Measurements from ENCODE around the gene PCNX2. TPM values are rescaled to one million over a fixed set of nuclear protein-coding genes. Genes with fewer than 3 reads are reported as not detected.

The PCNX2 gene
- total RNA-seq, 2 experiments from 2014 or later: 46.4 to 49.4 TPM

- no peak for ATAC-seq (ENCODE audit: poor library complexity)
- intact Hi-C loops (cut with DNase I, micrococcal nuclease): no loop called here
- Histone ChIP-seq H3K27me3 (ENCODE audit: control insufficient read depth in 1 of 2, insufficient read depth in 2 of 2, low read length in 2 of 2) (peaks cover 6 to 8% of the 10 kb centered on the region in 2 experiments), H3K27ac (ENCODE audit: low read depth in 1 of 2, low read length in 2 of 2) (no peak overlapping the region), H3K9me3 (ENCODE audit: control insufficient read depth in 1 of 2, insufficient read depth in 1 of 2, low read length in 2 of 2) (no peaks in the 10 kb centered on the region), H3K4me1 (ENCODE audit: insufficient read depth, low read length) (no peaks in the 10 kb centered on the region), H3K36me3 (ENCODE audit: insufficient read depth, low read length) (no peaks in the 10 kb centered on the region), H3K4me3 (ENCODE audit: low read length) (no peak overlapping the region)
- no peaks in the 10 kb centered on the region for H3K36me3 Mint-ChIP-seq (ENCODE audit: low read depth)
- POLR2A ChIA-PET: no interaction called here
- no peak overlapping the region for H3K4me3 Mint-ChIP-seq
- no peak for TF ChIP-seq CTCF (IDR thresholded peaks at IDR 0.05)
- no peaks in the 10 kb centered on the region for H3K9me3 Mint-ChIP-seq
- H3K27ac Mint-ChIP-seq: no peak overlapping the region
- no peaks in the 10 kb centered on the region for H3K4me1 Mint-ChIP-seq (ENCODE audit: low read depth)
- no peak for DNase-seq
- peaks cover 69% of the 10 kb centered on the region for H3K27me3 Mint-ChIP-seq
- CTCF ChIA-PET: no interaction called here
These were observed 45.5 kb upstream of the PCNX2 start for GRCh38 chr1:233340966-233341516.

- ChIA-PET CTCF (no interaction called here), POLR2A (no interaction called here)
- Histone ChIP-seq H3K9me3 (ENCODE audit: control insufficient read depth in 1 of 2, insufficient read depth in 1 of 2, low read length in 2 of 2) (no peaks in the 10 kb centered on the region), H3K4me1 (ENCODE audit: insufficient read depth, low read length) (no peaks in the 10 kb centered on the region), H3K4me3 (ENCODE audit: low read length) (no peak overlapping the region), H3K36me3 (ENCODE audit: insufficient read depth, low read length) (no peaks in the 10 kb centered on the region), H3K27me3 (ENCODE audit: control insufficient read depth in 1 of 2, insufficient read depth in 2 of 2, low read length in 2 of 2) (peaks cover 8 to 13% of the 10 kb centered on the region in 2 experiments), H3K27ac (ENCODE audit: low read depth in 1 of 2, low read length in 2 of 2) (no peak overlapping the region)
- Mint-ChIP-seq H3K4me1 (ENCODE audit: low read depth) (no peaks in the 10 kb centered on the region), H3K4me3 (no peak overlapping the region), H3K9me3 (no peaks in the 10 kb centered on the region), H3K36me3 (ENCODE audit: low read depth) (no peaks in the 10 kb centered on the region), H3K27ac (no peak overlapping the region), H3K27me3 (peaks cover 69% of the 10 kb centered on the region)
- TF ChIP-seq CTCF (IDR thresholded peaks at IDR 0.05): no peak
- ATAC-seq (ENCODE audit: poor library complexity) (no peak), DNase-seq (no peak)
- intact Hi-C loops (cut with DNase I, micrococcal nuclease): no loop called here
These were observed 44.6 kb upstream of the PCNX2 start for GRCh38 chr1:233340031-233340555.

- Histone ChIP-seq H3K9me3 (ENCODE audit: control insufficient read depth in 1 of 2, insufficient read depth in 1 of 2, low read length in 2 of 2) (no peaks in the 10 kb centered on the region), H3K36me3 (ENCODE audit: insufficient read depth, low read length) (no peaks in the 10 kb centered on the region), H3K27ac (ENCODE audit: low read depth in 1 of 2, low read length in 2 of 2) (no peak overlapping the region), H3K27me3 (ENCODE audit: control insufficient read depth in 1 of 2, insufficient read depth in 2 of 2, low read length in 2 of 2) (peaks cover 8 to 15% of the 10 kb centered on the region in 2 experiments), H3K4me3 (ENCODE audit: low read length) (no peak overlapping the region), H3K4me1 (ENCODE audit: insufficient read depth, low read length) (no peaks in the 10 kb centered on the region)
- peaks cover 65% of the 10 kb centered on the region for H3K27me3 Mint-ChIP-seq
- ATAC-seq (ENCODE audit: poor library complexity): no peak
- H3K4me1 Mint-ChIP-seq (ENCODE audit: low read depth): no peaks in the 10 kb centered on the region
- POLR2A ChIA-PET: interaction anchor here (1.2 kb wide), 1 partner anchor 278 kb away, joined by 3 read pairs; no protein-coding TSS in a partner anchor
- no peaks in the 10 kb centered on the region for H3K9me3 Mint-ChIP-seq
- no peak overlapping the region for H3K4me3 Mint-ChIP-seq
- no peak overlapping the region for H3K27ac Mint-ChIP-seq
- no peak for DNase-seq
- no peaks in the 10 kb centered on the region for H3K36me3 Mint-ChIP-seq (ENCODE audit: low read depth)
- CTCF ChIA-PET: no interaction called here
- intact Hi-C loops (cut with DNase I, micrococcal nuclease): no loop called here
- no peak for TF ChIP-seq CTCF (IDR thresholded peaks at IDR 0.05)
These were observed 42.6 kb upstream of the PCNX2 start for GRCh38 chr1:233338102-233338501.
